H1 (cell line): ENCODE measurements around the gene ZNF521. TPM values are rescaled to one million over a fixed set of nuclear protein-coding genes. Genes with fewer than 3 reads are reported as not detected.

Source experiments
- CTCF ChIA-PET: fragments of 300-600 bp; sonication (Branson Sonifier 250); formaldehyde crosslinking; loops from one replicate; lab custom pipeline; 2021; ENCODE audit not compliant: partially characterized antibody; lab: Charles Lee
- POLR2A ChIA-PET: fragments of 300-600 bp; sonication (Branson Sonifier 250); formaldehyde crosslinking; loops from one replicate; lab custom pipeline; 2021; ENCODE audit warnings: inconsistent platforms; ENCODE audit not compliant: partially characterized antibody; lab: Charles Lee
- DNase-seq, 2 experiments: peaks; one replicate each; pipeline versions ENCODE4 v3.0.0 to v3.0.0-alpha.2; 2010 to 2022; ENCODE audit warnings: low spot score in 2 of 2, low read depth in 1 of 2, mixed read lengths in 1 of 2
- FAIRE-seq: peaks from 2 replicates; lab custom pipeline; 2011; peaks lifted over from hg19 to GRCh38; lab: Jason Lieb, UNC
- H2AFZ ChIP-seq: 2 replicates; pipeline ENCODE4 v1.8.1; 2012; ENCODE audit warnings: low read length, inconsistent platforms
- H2AK5ac ChIP-seq: 2 replicates; pipeline ENCODE4 v1.6.1; 2013; ENCODE audit warnings: low read depth, low read length
- H2BK120ac ChIP-seq: replicated peaks from 2 replicates; pipeline ENCODE3; 2013; ENCODE audit warnings: low read depth, low read length, inconsistent platforms
- H2BK12ac ChIP-seq: 2 replicates; pipeline ENCODE4 v1.6.1; 2013; ENCODE audit warnings: low read depth, low read length
- H2BK15ac ChIP-seq: 2 replicates; pipeline ENCODE4 v1.6.1; 2013; ENCODE audit warnings: low read length
- H2BK20ac ChIP-seq: 2 replicates; pipeline ENCODE4 v1.6.1; 2013; ENCODE audit warnings: low read length
- H2BK5ac ChIP-seq: 2 replicates; pipeline ENCODE4 v1.6.1; 2013; ENCODE audit warnings: low read depth, low read length
- H3K14ac ChIP-seq: 2 replicates; pipeline ENCODE4 v1.6.1; 2013; ENCODE audit warnings: inconsistent platforms; ENCODE audit not compliant: insufficient read length
- H3K18ac ChIP-seq: 2 replicates; pipeline ENCODE4 v1.6.1; 2013; ENCODE audit warnings: low read length; ENCODE audit errors: extremely low read depth
- H3K23ac ChIP-seq: 2 replicates; pipeline ENCODE4 v1.6.1; 2013; ENCODE audit warnings: inconsistent platforms; ENCODE audit not compliant: insufficient read length
- H3K23me2 ChIP-seq: 2 replicates; pipeline ENCODE4 v1.6.1; 2013; ENCODE audit warnings: low read depth, low read length
- H3K27ac ChIP-seq: 2 replicates; pipeline ENCODE4 v1.6.1; 2011; ENCODE audit warnings: low read depth, low read length, inconsistent platforms
- H3K27me3 ChIP-seq, 4 experiments: replicated peaks in 1 of 4; 1 replicate in 1 of 4; 2 replicates in 3 of 4; pipeline versions ENCODE4 v1.6.1 to v1.8.1; 2011 to 2013; ENCODE audit warnings: low read length in 3 of 4, mild to moderate bottlenecking in 3 of 4, inconsistent platforms in 2 of 4, mixed read lengths in 2 of 4, moderate library complexity in 1 of 4; ENCODE audit not compliant: control insufficient read depth in 3 of 4, insufficient read depth in 3 of 4; ENCODE audit errors: extremely low read depth in 1 of 4
- H3K36me3 ChIP-seq, 4 experiments: 2 replicates each; pipeline versions ENCODE4 v1.6.1 to v1.8.1; 2011 to 2013; ENCODE audit warnings: mild to moderate bottlenecking in 4 of 4, low read length in 3 of 4, moderate library complexity in 2 of 4, control low read depth in 1 of 4, inconsistent platforms in 1 of 4; ENCODE audit not compliant: insufficient read depth in 4 of 4, control insufficient read depth in 2 of 4
- H3K4ac ChIP-seq: replicated peaks from 2 replicates; pipeline ENCODE3; 2013; ENCODE audit warnings: low read length, low read depth, mixed read lengths, inconsistent platforms; ENCODE audit not compliant: insufficient read length
- H3K4me1 ChIP-seq, 4 experiments: replicated peaks in 1 of 4; 1 replicate in 1 of 4; 2 replicates in 3 of 4; pipeline versions ENCODE4 v1.6.1 to v1.8.1; 2011 to 2013; ENCODE audit warnings: low read length in 3 of 4, inconsistent platforms in 2 of 4, mixed read lengths in 1 of 4; ENCODE audit not compliant: insufficient read depth in 4 of 4, control insufficient read depth in 3 of 4
- H3K4me2 ChIP-seq, 2 experiments: 2 replicates each; pipeline versions ENCODE4 v1.6.1 to v1.8.1; 2011 to 2013; ENCODE audit warnings: low read depth in 2 of 2, low read length in 2 of 2, control low read depth in 1 of 2, inconsistent platforms in 1 of 2, mild to moderate bottlenecking in 1 of 2; ENCODE audit not compliant: insufficient read depth in 1 of 2
- H3K4me3 ChIP-seq, 4 experiments: fragments of 200-600, 300-600 bp in 1 of 4; sonication (generic), shearing (Covaris generic), sonication (Bioruptor Twin) in 1 of 4; 2 replicates each; pipeline versions ENCODE4 v1.5.1 to v1.8.1; 2011 to 2016; ENCODE audit warnings: low read length in 4 of 4, low read depth in 3 of 4, control low read depth in 2 of 4, inconsistent platforms in 2 of 4, mild to moderate bottlenecking in 2 of 4, mixed read lengths in 1 of 4, moderate library complexity in 1 of 4; ENCODE audit not compliant: insufficient read depth in 2 of 4; ENCODE audit errors: extremely low read depth in 1 of 4
- H3K56ac ChIP-seq: replicated peaks from 2 replicates; pipeline ENCODE3; 2013; ENCODE audit warnings: low read depth, mild to moderate bottlenecking, mixed read lengths, low read length, inconsistent platforms; ENCODE audit not compliant: insufficient read length
- H3K79me1 ChIP-seq: 2 replicates; pipeline ENCODE4 v1.6.1; 2013; ENCODE audit warnings: low read depth, low read length, control low read depth
- H3K79me2 ChIP-seq, 2 experiments: 2 replicates each; pipeline versions ENCODE4 v1.6.1 to v1.8.1; 2012 to 2013; ENCODE audit warnings: low read length in 2 of 2, mild to moderate bottlenecking in 2 of 2, inconsistent platforms in 1 of 2; ENCODE audit not compliant: insufficient read depth in 2 of 2, control insufficient read depth in 1 of 2
- H3K9ac ChIP-seq, 4 experiments: replicated peaks in 1 of 4; 1 replicate in 1 of 4; 2 replicates in 3 of 4; pipeline versions ENCODE4 v1.6.1 to v1.8.1; 2011 to 2013; ENCODE audit warnings: low read depth in 3 of 4, low read length in 3 of 4, control low read depth in 2 of 4, mild to moderate bottlenecking in 2 of 4, moderate library complexity in 2 of 4, inconsistent platforms in 1 of 4; ENCODE audit errors: extremely low read depth in 1 of 4
- H3K9me3 ChIP-seq, 2 experiments: 2 replicates each; pipeline versions ENCODE4 v1.6.1 to v1.8.1; 2012 to 2013; ENCODE audit warnings: mild to moderate bottlenecking in 2 of 2, moderate library complexity in 2 of 2, control low read depth in 1 of 2, inconsistent platforms in 1 of 2, low read depth in 1 of 2, low read length in 1 of 2, mixed read lengths in 1 of 2; ENCODE audit not compliant: insufficient read depth in 2 of 2
- H4K20me1 ChIP-seq, 2 experiments: replicated peaks in 1 of 2; 2 replicates each; pipeline versions ENCODE3 to v1.8.1; 2011 to 2013; ENCODE audit warnings: inconsistent platforms in 2 of 2, low read length in 2 of 2, mild to moderate bottlenecking in 1 of 2; ENCODE audit not compliant: insufficient read depth in 2 of 2, control insufficient read depth in 1 of 2
- H4K5ac ChIP-seq: 2 replicates; pipeline ENCODE4 v1.6.1; 2013; ENCODE audit warnings: low read length, low read depth, mixed read lengths, inconsistent platforms; ENCODE audit not compliant: insufficient read length
- H4K8ac ChIP-seq: 2 replicates; pipeline ENCODE4 v1.8.0; 2013; ENCODE audit warnings: mild to moderate bottlenecking, moderate library complexity, low read length, inconsistent platforms; ENCODE audit not compliant: insufficient read depth; ENCODE audit errors: extremely low read depth
- H4K91ac ChIP-seq: replicated peaks from 2 replicates; pipeline ENCODE3; 2013; ENCODE audit warnings: low read length, mixed read lengths, inconsistent platforms; ENCODE audit not compliant: insufficient read length
- BCL11A ChIP-seq, 2 experiments: IDR thresholded peaks; one replicate each; pipeline ENCODE4 v1.6.1; 2011; ENCODE audit warnings: low read depth in 2 of 2, low read length in 2 of 2, mild to moderate bottlenecking in 2 of 2
- BRCA1 ChIP-seq: IDR thresholded peaks from 2 replicates; pipeline ENCODE4 v1.6.1; 2012; ENCODE audit warnings: low read depth, low read length, improper control_type of control experiment
- CHD1 ChIP-seq: IDR thresholded peaks from 2 replicates; pipeline ENCODE4 v1.6.1; 2012; ENCODE audit warnings: low read depth, low read length, improper control_type of control experiment
- JUN ChIP-seq: IDR thresholded peaks from 2 replicates; pipeline ENCODE4 v1.6.1; 2011; ENCODE audit warnings: low read depth, mild to moderate bottlenecking, improper control_type of control experiment, low read length
- POU5F1 ChIP-seq: IDR thresholded peaks from 2 replicates; pipeline ENCODE4 v1.6.1; 2011; ENCODE audit warnings: low read depth, mild to moderate bottlenecking, low read length, moderate library complexity
- SAP30 ChIP-seq: fragments of 300-600 bp; sonication (generic); IDR thresholded peaks from 2 replicates; pipeline ENCODE4 v1.7.1; 2012; ENCODE audit warnings: low read length, moderate library complexity, mild to moderate bottlenecking, inconsistent platforms; ENCODE audit not compliant: insufficient read depth, insufficient replicate concordance
- YY1 ChIP-seq: IDR thresholded peaks from 2 replicates; pipeline ENCODE4 v1.6.1; 2011; ENCODE audit warnings: low read depth, mild to moderate bottlenecking, low read length
- ZNF274 ChIP-seq: IDR thresholded peaks from 2 replicates; pipeline ENCODE4 v1.7.0; 2012; ENCODE audit warnings: low read length, borderline replicate concordance; ENCODE audit errors: extremely low read depth
- WGBS, 2 experiments: shearing (Covaris generic) in 1 of 2; methylation state at CpG; one replicate each; pipeline versions ENCODE4 v1.1.6 to v1.1.7; 2013 to 2015; ENCODE audit warnings: low lambda C conversion rate in 2 of 2, mixed read lengths in 2 of 2, inconsistent platforms in 1 of 2, low coverage in 1 of 2, missing lambda C conversion rate in 1 of 2; ENCODE audit not compliant: insufficient replicate concordance in 2 of 2, insufficient coverage in 1 of 2, insufficient read length in 1 of 2; ENCODE audit errors: extremely low coverage in 1 of 2, missing lambda C conversion rate in 1 of 2; 5-methylcytosine and 5-hydroxymethylcytosine counted together
- polyA plus RNA-seq, 7 experiments: library from polyadenylated mRNA; depleted of rRNA in 3 of 7; stranded (reverse) in 5 of 7; unstranded in 2 of 7; fragments of >200 nt in 5 of 7; fragments of 200-250 nt in 2 of 7; gene quantifications; 1 replicate in 5 of 7; 2 replicates in 1 of 7; 4 replicates in 1 of 7; pipeline versions ENCODE4 v1.2.1 to v1.2.3, GENCODE V29; 2011 to 2013; ENCODE audit warnings: missing spikeins in 2 of 7, mixed read lengths in 2 of 7
- total RNA-seq: library from RNA; stranded (reverse); fragmentation: NEBNext Ultra II Directional; extraction: Animal tissue kit (Norgen Biotek cat#: 25700); gene quantifications from 2 replicates; pipeline ENCODE4 v1.2.1, GENCODE V29; 2021
- TF ChIP-seq, protein P1 (sequence below): IDR thresholded peaks from 2 replicates; pipeline ENCODE4 v1.6.1; 2012; ENCODE audit warnings: low read length, inconsistent platforms
- TF ChIP-seq, protein P2 (sequence below): IDR thresholded peaks from 2 replicates; pipeline ENCODE4 v1.6.1; 2012; ENCODE audit warnings: inconsistent platforms
- TF ChIP-seq, protein P3 (sequence below): IDR thresholded peaks from 2 replicates; pipeline ENCODE4 v1.6.1; 2011; ENCODE audit warnings: low read depth, mild to moderate bottlenecking, low read length; ENCODE audit not compliant: insufficient read depth

The ZNF521 gene
- total and polyA plus RNA-seq, 2 of the 8 experiments (the other 6 are each of a cell fraction or from before 2014, with no cell fraction given) = 9.5 to 15.8 TPM

DNA sequence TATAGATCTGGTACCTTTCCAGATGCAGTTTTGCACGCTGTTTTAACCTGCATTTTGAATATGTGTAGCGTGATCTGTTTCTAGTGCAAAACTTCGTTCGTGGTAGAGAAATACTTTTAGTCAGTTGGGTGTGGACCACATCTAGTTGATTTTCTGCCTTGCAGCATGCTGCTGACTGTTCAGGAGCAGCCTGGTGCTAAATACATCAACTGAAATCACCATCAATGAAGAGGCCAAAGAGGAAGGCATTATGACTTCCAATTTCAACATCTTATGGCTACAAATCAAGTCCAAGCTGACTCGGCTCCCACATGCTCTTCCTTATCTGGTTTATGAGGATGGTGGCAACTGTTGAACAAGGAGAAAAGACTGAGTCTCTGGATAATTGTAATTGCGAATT lies 298.5 kb downstream of the ZNF521 start:
- FAIRE-seq = no peak
- peaks cover 18 to 34% (median 28%) of the 10 kb centered on the region in 4 experiments for H3K27me3 ChIP-seq
- H3K79me1 ChIP-seq = no peaks in the 10 kb centered on the region
- H2BK5ac ChIP-seq = no peak overlapping the region
- no peak overlapping the region for H2BK12ac ChIP-seq
- no peaks in the 10 kb centered on the region for H3K4me1 ChIP-seq
- H3K36me3 ChIP-seq = no peaks in the 10 kb centered on the region
- peaks cover 0 to 3% of the 10 kb centered on the region in 2 experiments for H4K20me1 ChIP-seq
- no peak for DNase-seq
- H2BK20ac ChIP-seq = no peak overlapping the region
- H3K4ac ChIP-seq = no peak overlapping the region
- H2BK120ac ChIP-seq = no peak overlapping the region
- TF ChIP-seq JUN (no peak), SAP30 (no peak), YY1 (no peak), ZNF274 (no peak), BCL11A (IDR thresholded peaks at IDR 0.05; ENCODE audit: low read depth in 2 of 2, low read length in 2 of 2) (no peak), BRCA1 (no peak), CHD1 (no peak), POU5F1 (no peak)
- TF ChIP-seq, protein P1, sequence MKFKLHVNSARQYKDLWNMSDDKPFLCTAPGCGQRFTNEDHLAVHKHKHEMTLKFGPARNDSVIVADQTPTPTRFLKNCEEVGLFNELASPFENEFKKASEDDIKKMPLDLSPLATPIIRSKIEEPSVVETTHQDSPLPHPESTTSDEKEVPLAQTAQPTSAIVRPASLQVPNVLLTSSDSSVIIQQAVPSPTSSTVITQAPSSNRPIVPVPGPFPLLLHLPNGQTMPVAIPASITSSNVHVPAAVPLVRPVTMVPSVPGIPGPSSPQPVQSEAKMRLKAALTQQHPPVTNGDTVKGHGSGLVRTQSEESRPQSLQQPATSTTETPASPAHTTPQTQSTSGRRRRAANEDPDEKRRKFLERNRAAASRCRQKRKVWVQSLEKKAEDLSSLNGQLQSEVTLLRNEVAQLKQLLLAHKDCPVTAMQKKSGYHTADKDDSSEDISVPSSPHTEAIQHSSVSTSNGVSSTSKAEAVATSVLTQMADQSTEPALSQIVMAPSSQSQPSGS = no peak
- TF ChIP-seq, protein P2, sequence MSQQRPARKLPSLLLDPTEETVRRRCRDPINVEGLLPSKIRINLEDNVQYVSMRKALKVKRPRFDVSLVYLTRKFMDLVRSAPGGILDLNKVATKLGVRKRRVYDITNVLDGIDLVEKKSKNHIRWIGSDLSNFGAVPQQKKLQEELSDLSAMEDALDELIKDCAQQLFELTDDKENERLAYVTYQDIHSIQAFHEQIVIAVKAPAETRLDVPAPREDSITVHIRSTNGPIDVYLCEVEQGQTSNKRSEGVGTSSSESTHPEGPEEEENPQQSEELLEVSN = no peak
- TF ChIP-seq, protein P3, sequence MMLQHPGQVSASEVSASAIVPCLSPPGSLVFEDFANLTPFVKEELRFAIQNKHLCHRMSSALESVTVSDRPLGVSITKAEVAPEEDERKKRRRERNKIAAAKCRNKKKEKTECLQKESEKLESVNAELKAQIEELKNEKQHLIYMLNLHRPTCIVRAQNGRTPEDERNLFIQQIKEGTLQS = no peak
- H3K9me3 ChIP-seq = no peaks in the 10 kb centered on the region
- no peaks in the 10 kb centered on the region for H3K23me2 ChIP-seq
- H3K27ac ChIP-seq = no peak overlapping the region
- no peak overlapping the region for H3K14ac ChIP-seq
- H2AK5ac ChIP-seq = no peak overlapping the region
- H3K23ac ChIP-seq = no peak overlapping the region
- H3K56ac ChIP-seq = no peak overlapping the region
- H3K4me3 ChIP-seq = no peak overlapping the region
- H4K8ac ChIP-seq = no peak overlapping the region
- H2BK15ac ChIP-seq = no peak overlapping the region
- ChIA-PET CTCF (interaction anchor here (0.6 to 0.9 kb wide), 3 partner anchors 10 to 634 kb away, joined by 3 read pairs; no protein-coding TSS in a partner anchor), POLR2A (no interaction called here)
- no peak overlapping the region for H4K5ac ChIP-seq
- H3K79me2 ChIP-seq = no peaks in the 10 kb centered on the region
- no peak overlapping the region for H2AFZ ChIP-seq
- no peak overlapping the region for H3K9ac ChIP-seq
- no peak overlapping the region for H3K18ac ChIP-seq
- WGBS, 2 experiments = 91% methylated on average over 6 of the region's 6 CpGs; no CpG with 5 or more reads in 1 of the 2 experiments
- no peak overlapping the region for H4K91ac ChIP-seq
- no peak overlapping the region for H3K4me2 ChIP-seq
